Heart left ventricle (tissue), 13 donors: ENCODE data around the gene FXYD2.

Experiments
- POLR2A ChIP-seq, 2 donors: fragments of 450-650 bp; IDR thresholded peaks; one replicate each; pipeline ENCODE4 v1.6.1; 2017; ENCODE audit warnings: antibody characterized with exemption in 2 of 2, mild to moderate bottlenecking in 2 of 2, moderate library complexity in 2 of 2
- TF ChIP-seq, protein P1 (sequence below), 12 donors: fragments of 200-600 bp; sonication (generic) in 4 of 12; IDR thresholded peaks; one replicate each; pipeline versions ENCODE4 v1.5.0 to v1.8.0; 2018 to 2022; ENCODE audit warnings: antibody characterized with exemption in 12 of 12, mild to moderate bottlenecking in 5 of 12
- donor health status: ischemic (EF 13 %, LVEDD 7.1; RV severe dilation, severe dysfunction).
- donor health status: DM: no; HTN: yes; CAD: no.
- donor health status: DM: no; HTN: no; CAD: no.
- donor health status: ischemic (EF 25% LVEDD 6.9; RV normal size, moderate dysfunction).
- donor health status: ischemic (EF 25% LVEDD 5.7; RV mildly dilated, moderate dysfunction).
- donor health status: ischemic (EF 35%, LVEDD 5.7; RV mildly dilated, moderate dysfunction).
- donor health status: nonischemic (EF 11% LVEDD 7.7; RV severe dilation, severe dysfunction).
- donor health status: DM: yes; HTN: yes; CAD: no.
- donor health status: PGD.
- donor health status: ischemic (EF 29% LVEDD 5.4; RV normal size, mild dysfunction).
- donor health status: nonischemic (EF 23%, LVEDD 6.1; RV moderate dilation, normal function).

GRCh38 chr11:117770061-117770460 is 54.5 kb downstream of the FXYD2 start:
- no peak for TF ChIP-seq POLR2A (IDR thresholded peaks at IDR 0.05)
- TF ChIP-seq, protein P1, sequence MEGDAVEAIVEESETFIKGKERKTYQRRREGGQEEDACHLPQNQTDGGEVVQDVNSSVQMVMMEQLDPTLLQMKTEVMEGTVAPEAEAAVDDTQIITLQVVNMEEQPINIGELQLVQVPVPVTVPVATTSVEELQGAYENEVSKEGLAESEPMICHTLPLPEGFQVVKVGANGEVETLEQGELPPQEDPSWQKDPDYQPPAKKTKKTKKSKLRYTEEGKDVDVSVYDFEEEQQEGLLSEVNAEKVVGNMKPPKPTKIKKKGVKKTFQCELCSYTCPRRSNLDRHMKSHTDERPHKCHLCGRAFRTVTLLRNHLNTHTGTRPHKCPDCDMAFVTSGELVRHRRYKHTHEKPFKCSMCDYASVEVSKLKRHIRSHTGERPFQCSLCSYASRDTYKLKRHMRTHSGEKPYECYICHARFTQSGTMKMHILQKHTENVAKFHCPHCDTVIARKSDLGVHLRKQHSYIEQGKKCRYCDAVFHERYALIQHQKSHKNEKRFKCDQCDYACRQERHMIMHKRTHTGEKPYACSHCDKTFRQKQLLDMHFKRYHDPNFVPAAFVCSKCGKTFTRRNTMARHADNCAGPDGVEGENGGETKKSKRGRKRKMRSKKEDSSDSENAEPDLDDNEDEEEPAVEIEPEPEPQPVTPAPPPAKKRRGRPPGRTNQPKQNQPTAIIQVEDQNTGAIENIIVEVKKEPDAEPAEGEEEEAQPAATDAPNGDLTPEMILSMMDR (IDR thresholded peaks at IDR 0.05), result no peak
